ENCODE data around the gene ZNF576. TPM values are rescaled to one million over a fixed set of nuclear protein-coding genes. Genes with fewer than 3 reads are reported as not detected.

ZNF576 gene
- total and polyA plus RNA-seq, 9 of the 15 experiments (the other 6 are each of a cell fraction or from before 2014, with no cell fraction given), result 6.8 to 18.2 (median 12.2) TPM

DNA sequence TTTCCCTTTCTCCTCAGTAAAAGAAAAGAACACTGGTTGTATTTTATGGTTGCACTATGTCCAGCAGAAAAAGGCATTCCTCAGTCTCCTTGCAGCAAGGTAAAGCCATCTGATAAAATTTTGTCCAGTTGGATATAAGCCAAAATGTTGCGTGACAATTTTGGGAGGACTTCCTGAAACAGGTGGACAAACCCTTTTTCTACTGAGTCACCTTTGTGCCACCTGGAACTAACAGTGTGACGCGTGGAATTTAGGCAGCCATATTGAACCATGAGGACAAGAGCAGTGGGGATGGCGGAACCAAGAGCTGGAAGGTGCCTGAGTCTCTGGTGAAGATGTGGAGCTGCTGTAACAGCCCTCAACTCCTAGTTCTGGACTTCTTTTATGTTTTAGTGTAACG, 35.1 kb downstream of the ZNF576 start (continued):
- TF ChIP-seq, protein P1, sequence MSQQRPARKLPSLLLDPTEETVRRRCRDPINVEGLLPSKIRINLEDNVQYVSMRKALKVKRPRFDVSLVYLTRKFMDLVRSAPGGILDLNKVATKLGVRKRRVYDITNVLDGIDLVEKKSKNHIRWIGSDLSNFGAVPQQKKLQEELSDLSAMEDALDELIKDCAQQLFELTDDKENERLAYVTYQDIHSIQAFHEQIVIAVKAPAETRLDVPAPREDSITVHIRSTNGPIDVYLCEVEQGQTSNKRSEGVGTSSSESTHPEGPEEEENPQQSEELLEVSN (IDR thresholded peaks at IDR 0.05; ENCODE audit: borderline replicate concordance in 1 of 2, extremely low read depth in 1 of 2, insufficient read depth in 1 of 2, insufficient read length in 1 of 2, low read depth in 1 of 2, low read length in 1 of 2, poor library complexity in 1 of 2, severe bottlenecking in 1 of 2), result peak in 1 of 2 experiments; percentile 34
- TF ChIP-seq EGR1 (conservative IDR thresholded peaks at IDR 0.05) (no peak), NFIC (IDR thresholded peaks at IDR 0.05) (peak; percentile 70), ZNF780A (CRISPR knock-in tag; IDR thresholded peaks at IDR 0.05) (no peak)
- TF ChIP-seq, protein P2, sequence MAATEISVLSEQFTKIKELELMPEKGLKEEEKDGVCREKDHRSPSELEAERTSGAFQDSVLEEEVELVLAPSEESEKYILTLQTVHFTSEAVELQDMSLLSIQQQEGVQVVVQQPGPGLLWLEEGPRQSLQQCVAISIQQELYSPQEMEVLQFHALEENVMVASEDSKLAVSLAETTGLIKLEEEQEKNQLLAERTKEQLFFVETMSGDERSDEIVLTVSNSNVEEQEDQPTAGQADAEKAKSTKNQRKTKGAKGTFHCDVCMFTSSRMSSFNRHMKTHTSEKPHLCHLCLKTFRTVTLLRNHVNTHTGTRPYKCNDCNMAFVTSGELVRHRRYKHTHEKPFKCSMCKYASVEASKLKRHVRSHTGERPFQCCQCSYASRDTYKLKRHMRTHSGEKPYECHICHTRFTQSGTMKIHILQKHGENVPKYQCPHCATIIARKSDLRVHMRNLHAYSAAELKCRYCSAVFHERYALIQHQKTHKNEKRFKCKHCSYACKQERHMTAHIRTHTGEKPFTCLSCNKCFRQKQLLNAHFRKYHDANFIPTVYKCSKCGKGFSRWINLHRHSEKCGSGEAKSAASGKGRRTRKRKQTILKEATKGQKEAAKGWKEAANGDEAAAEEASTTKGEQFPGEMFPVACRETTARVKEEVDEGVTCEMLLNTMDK (IDR thresholded peaks at IDR 0.05; ENCODE audit: borderline replicate concordance, insufficient read depth, low read depth, low read length, poor library complexity, severe bottlenecking), result no peak

DNA sequence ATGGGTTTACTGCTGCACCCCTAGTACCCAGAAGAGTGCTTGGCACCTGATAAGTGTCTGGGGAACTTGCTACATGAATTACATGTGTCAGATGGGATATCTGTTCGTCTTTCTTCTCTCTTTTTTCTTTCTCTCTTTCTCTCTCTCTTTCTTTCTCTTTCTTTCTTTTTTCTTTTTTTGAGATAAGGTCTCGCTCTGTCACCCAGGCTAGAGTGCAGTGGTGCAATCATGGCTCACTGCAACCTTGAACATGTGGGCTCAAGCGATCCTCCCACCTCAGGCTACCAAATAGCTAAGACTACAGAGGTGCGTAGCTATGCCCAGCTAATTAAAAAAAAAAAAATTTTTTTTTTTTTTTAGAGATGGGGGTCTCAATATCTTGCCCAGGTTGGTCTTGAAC, 37.1 kb downstream of the ZNF576 start:
- BruUV-seq (replicated peaks), result no TSS peak
- 3% methylated on average over 3 of the region's 4 CpGs for WGBS (ENCODE audit: insufficient coverage, low coverage, missing lambda C conversion rate)
- H3K4me1 ChIP-seq (replicated peaks in 1 of 2; ENCODE audit: control insufficient read depth in 2 of 2, insufficient read depth in 2 of 2, low read length in 2 of 2), result peaks cover 9 to 19% of the 10 kb centered on the region in 2 experiments; a peak in 4 of 5 replicates
- no peak for TF ChIP-seq HIVEP1 (CRISPR knock-in tag; IDR thresholded peaks at IDR 0.05)
- TF ChIP-seq ARID1B (IDR thresholded peaks at IDR 0.05), result 0 out of 2 replicates have a peak, but pooled peaks have one; percentile 11
- TF ChIP-seq RBM15 (IDR thresholded peaks at IDR 0.05; ENCODE audit: insufficient read depth, low read length), result no peak
- H3K27ac ChIP-seq (ENCODE audit: extremely low read depth, low read depth, low read length), result no peak overlapping the region
- H3K79me2 ChIP-seq (ENCODE audit: control insufficient read depth, insufficient read depth, low read length), result no peaks in the 10 kb centered on the region
- H3K36me3 ChIP-seq (ENCODE audit: control insufficient read depth, insufficient read depth, low read length), result no peaks in the 10 kb centered on the region
- DNase-seq (ENCODE audit: extremely low read depth in 1 of 4, low spot score in 3 of 4) (no peak), FAIRE-seq (no peak), ATAC-seq (no peak)
- in situ Hi-C loops (cut with MboI) (no loop called here), intact Hi-C loops (cut with micrococcal nuclease) (no loop called here)
- peaks cover 3 to 5% of the 10 kb centered on the region in 2 experiments; a peak in 3 of 5 replicates for H3K27me3 ChIP-seq (ENCODE audit: control insufficient read depth in 2 of 2, insufficient read depth in 2 of 2, low read length in 2 of 2)
- ChIA-PET POLR2A (interaction anchor here (1.0 to 1.1 kb wide), 3 partner anchors 9 to 63 kb away, joined by 3 to 5 read pairs (median 4); no protein-coding TSS in a partner anchor), CTCF (ENCODE audit: low intra/inter-chr PET ratio) (no interaction called here)
- no peak overlapping the region for H2AFZ ChIP-seq (ENCODE audit: low read depth, low read length)
- no peaks in the 10 kb centered on the region for H3K9me3 ChIP-seq (replicated peaks; ENCODE audit: control insufficient read depth, insufficient read depth, low read depth, low read length)
- no peak overlapping the region for H3K4me3 ChIP-seq
- no peaks in the 10 kb centered on the region for H4K20me1 ChIP-seq (replicated peaks; ENCODE audit: control insufficient read depth, insufficient read depth, low read length)
- no peak overlapping the region for H3K4me2 ChIP-seq (ENCODE audit: insufficient read depth, low read length)
- no peaks in the 10 kb centered on the region for H3K9me1 ChIP-seq (ENCODE audit: control insufficient read depth, insufficient read depth, low read length)
- H3K9ac ChIP-seq (ENCODE audit: insufficient read depth in 1 of 2, low read depth in 2 of 2, low read length in 2 of 2), result no peak overlapping the region
